HG02885 (cell line): ENCODE results near the gene PHF3.
"Not testable (repeated sequence)": the region's sequence is repeated elsewhere in the genome, so short reads cannot be mapped to it uniquely, and the experiment has no call there.

Experiments
- ATAC-seq: cut with Tn5 transposase; IDR thresholded peaks from one replicate; pipeline ENCODE4 v1.9.1; 2021; ENCODE audit warnings: mild to moderate bottlenecking; ENCODE audit not compliant: unreplicated experiment, poor library complexity

PHF3 gene

DNA sequence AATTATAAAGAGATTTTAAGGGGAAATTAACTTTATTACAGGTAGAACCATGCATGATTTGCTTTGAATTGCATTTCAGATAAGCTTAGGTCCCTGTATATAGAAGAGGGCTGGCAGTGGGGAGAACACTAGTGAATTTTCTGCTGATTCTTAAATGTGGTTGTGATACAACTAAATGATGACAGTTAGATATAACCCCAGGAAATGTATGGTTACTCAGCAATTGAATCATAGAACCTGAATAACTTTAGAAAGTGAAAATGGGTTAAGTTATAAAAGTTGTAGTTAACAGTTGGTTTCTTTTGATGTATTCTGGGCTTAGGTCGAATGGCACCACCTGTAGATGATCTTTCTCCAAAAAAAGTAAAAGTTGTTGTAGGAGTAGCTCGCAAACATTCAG, 70.1 kb downstream of the PHF3 start:
- ATAC-seq = no peak

DNA sequence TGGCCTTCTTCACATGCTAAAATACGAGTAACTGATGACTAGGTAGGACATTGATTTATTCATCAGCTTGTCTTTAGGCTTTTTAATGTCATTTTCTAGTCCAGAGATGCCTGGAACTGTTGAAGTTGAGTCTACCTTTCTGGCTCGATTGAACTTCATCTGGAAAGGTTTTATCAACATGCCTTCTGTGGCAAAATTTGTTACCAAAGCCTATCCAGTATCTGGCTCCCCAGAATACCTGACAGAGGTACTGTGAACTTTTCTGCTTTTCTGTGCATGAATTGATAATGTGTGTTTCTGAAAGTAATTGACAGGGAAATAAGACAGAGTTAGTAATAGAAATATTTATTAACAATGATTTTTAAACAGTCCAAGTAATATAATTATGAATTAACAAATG, 71.0 kb downstream of the PHF3 start:
- no peak for ATAC-seq

DNA sequence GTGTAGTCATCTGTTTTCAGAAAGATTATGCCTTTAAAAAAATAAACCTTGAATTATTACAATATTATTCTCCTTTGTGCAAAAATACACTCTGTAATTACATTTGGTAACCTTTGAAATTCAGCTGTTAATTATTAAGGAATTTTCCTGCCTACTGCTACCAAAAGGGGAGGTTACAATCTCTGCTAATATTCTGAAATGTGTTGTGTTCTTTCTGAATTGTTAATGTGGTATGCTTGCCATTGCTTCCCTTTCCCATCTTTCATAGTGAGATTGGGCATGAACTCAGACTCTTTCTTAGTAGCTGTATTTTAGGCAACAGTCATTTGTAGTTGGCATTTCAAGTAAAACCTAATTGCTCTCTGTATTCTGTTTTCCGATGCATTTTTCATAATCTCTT, 73.0 kb downstream of the PHF3 start:
- no peak for ATAC-seq

DNA sequence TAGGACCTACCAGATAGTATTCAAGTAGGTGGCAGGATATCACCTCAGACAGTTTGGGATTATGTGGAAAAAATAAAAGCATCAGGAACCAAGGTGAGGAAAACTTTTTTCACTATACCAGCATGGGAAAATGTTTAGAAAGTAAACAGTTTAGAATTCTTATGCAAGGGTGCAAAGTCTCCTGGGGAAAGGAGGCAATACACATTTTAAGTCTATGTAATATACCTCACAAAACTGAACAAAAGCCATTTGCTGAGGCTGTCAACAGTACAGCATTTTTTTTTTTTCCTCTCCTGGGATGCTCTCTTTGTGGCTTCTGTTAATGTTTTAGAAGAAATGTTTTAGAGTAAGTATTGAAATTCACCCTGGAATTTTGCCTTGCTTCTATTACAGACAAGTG, 73.5 kb downstream of the PHF3 start:
- no peak for ATAC-seq

DNA sequence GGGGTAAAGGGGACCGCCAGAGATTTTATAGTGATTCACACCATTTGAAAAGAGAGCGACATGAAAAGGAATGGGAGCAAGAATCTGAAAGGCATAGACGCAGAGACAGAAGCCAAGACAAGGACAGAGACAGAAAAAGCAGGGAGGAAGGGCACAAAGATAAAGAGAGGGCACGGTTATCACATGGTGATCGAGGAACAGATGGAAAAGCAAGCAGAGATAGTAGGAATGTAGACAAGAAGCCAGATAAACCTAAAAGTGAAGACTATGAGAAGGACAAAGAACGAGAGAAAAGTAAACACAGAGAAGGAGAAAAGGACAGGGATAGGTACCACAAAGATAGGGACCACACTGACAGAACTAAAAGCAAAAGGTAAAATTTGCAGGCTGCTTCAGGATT, 77.7 kb downstream of the PHF3 start:
- no peak for ATAC-seq

DNA sequence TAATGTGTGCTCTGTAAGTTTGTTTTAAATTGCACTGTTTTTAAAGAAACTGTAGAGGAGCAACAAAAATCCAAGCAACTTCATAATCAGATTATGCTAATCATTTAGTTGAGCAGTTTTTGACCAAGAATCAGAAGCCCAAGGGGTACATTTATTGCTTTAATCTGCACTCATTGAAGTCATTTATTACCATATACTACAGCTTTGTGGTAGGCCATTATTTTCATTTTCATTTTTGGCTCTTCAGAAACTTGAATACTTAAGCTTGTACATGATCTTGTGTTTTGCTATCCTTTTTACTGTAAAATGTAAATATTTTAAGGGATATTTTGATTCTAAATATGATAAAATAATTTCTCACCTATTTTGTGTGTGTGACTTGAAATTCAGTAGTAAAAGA, 78.5 kb downstream of the PHF3 start:
- ATAC-seq = no peak

DNA sequence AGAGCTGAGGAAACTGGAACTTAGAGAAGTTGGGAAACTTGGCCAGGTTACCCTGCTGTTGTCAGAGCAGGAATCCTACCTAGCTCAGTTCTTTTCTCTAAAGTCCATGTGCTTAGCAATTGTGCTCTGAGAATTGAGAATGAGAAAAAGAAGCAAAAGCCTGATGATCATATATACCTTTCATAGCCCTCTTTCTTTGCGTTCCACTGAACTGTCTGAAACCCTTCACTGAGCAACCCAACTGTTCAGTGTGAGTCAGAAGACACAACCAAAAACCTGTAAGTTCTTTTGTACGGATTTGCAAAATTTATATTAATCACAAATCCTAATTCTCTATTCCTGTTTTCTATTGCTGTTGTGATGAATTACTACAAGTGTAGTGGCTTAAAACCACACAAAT, 80.6 kb downstream of the PHF3 start:
- ATAC-seq = no peak

DNA sequence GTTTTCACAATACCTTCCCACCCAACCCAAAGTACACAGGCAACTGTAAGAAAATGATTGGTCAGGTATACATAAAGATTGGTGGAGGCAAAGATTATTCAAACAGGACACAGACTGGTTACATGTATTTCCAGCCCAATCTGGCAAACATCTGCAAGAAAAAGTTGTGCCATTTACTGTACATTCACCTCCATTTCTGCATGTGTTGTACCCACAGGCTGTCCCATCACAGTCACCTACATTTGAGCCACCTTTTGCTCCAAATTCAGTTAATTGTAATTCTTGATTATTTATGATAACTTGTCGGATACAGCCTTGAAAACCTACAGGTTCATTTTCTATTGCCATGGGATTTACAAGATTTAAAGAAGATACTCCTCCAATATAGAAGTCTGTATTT, 85.6 kb downstream of the PHF3 start:
- ATAC-seq = no peak

DNA sequence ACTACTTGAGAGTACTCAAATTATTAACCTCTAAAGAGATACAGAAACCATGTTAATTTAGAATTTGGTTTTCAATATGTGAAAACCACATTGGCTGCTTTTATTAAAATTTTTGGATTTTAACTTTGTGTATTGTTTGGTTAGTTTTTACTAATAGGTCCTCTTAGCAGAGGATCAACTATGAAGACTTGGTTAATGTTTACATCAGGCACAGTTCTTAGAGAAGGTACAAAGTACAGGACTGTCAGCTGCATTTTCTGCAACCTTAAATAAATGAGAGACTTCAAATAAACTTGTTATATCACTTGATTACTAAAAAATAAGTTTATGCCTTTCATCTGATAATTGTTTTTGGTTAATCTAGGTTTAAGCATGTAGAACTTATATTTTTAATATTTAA, 89.1 kb downstream of the PHF3 start:
- no peak for ATAC-seq

DNA sequence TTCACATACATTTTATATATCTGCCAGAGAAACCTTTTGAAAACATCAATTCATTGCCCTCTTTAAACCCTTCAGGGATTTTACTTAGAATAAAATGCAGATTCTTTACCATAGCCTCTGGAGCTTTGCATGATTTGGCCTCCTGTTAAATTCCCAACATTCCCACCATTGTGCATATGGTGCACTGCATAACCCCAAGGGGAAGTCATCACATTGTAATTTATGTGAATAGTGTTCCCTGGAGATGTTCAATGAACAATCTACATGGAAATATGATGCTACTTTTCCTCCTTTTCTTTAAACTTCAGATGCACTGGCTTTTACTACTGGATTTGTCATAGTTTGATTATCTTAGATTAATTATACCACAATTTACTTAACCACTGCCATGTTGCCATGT, 94.7 kb downstream of the PHF3 start:
- ATAC-seq = no peak

DNA sequence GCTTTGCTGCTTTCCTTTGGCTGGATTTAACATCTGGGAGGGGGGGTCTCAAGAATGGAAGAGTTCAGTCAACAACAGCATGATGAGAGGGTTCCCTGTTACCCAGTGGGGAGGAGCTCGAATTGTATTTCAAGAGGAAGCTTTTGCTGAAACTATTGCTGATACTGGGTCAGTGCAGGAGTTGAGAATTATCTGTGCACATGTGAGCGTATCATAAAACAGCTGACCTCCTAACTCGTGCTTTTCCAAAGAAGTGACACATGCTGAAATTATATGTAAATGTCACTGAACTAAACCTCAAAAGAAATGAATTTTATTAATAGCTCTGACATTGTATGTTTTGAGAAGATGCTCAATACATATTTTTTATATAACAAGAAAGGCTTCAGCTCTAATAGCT, 96.3 kb downstream of the PHF3 start:
- ATAC-seq = no peak

DNA sequence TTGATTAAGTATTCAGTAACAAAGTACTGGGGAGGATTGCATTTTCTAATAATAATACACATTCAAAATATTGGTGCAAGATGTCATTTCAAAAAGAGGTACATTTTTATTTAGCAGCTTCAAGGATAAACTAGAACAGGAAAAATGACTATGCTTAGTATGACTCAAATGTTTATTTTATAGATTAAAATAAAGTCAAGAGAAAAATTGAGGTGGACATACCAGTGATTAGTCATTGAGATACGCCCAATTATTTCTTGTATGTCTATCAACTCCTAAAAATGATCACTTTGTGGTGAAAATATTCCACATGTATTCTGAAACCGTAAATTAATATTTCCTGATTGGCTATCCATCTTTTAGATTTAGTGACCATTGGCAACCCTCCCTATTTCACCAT, 96.7 kb downstream of the PHF3 start:
- ATAC-seq = no peak

DNA sequence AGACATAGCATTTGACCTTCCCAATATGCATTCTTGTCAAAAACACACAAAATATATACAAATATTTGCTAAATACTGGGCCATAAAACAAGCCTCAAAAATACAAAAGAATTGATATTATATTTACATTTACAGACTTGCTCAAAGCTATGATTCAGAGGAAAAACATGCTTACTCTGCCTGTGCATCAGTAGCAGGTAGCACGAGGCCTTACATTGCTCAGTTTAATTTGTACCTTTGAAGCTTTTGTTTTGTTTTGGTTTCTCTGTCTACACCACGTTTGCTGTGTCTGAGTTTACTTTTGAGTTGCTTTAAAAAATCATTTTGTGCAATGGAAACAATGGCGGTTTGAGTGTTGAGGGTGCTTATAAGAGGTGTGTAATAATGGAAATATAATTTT, 99.3 kb downstream of the PHF3 start:
- no peak for ATAC-seq

DNA sequence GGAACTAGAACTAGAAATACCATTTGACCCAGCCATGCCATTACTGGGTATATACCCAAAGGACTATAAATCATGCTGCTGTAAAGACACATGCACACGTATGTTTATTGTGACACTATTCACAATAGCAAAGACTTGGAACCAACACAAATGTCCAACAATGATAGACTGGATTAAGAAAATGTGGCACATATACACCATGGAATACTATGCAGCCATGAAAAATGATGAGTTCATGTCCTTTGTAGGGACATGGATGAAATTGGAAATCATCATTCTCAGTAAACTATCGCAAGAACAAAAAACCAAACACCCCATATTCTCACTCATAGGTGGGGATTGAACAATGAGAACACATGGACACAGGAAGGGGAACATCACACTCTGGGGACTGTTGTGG, 102.6 kb downstream of the PHF3 start:
- not testable (repeated sequence) for ATAC-seq

DNA sequence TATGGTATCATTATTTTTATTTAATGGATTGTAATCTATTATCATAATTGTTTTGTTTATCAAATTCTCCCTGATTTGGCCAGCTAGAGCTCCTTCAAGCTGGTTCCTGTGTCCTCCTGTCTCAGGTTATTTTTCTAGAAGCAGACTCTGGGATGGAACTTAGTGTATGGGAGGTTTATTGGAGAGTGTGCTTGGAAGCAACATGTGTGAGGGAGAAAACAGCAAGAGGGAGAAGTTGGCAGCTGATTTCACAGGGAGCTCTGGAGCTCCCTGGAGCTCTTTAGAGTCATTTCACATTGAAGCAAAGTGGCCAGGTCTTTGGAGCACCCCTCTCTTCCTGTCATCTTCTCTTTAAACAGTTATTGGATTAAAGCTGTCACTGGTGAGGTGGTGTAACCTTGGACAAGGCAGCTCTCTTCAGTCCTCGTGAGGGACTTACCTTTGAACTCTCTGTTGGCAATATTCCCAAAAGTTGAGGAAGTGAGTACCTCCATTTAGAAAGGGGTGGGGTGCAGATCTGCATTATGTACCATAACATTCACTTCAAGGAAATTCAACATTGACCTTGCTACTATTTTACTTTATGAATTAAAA, 103.6 kb downstream of the PHF3 start:
- ATAC-seq = no peak

DNA sequence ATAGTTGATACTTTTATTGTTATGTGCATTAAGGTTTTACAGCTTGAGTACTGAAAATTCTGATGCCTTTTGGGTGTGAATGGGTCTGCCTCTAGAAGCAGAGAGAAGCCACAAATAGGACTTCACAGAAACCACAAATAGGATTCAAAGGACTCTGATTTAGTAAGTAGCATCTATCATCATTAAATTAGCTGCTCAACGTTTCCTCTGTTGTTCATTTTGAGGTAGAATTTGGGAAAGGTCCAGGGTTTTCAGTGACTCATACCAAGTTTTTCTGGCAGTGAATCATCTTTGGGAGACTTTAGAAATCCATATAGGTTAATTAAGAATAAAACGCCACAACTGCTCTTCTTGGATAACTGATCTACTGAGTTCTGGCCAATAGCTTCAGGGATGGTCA, 105.1 kb downstream of the PHF3 start:
- ATAC-seq = no peak

DNA sequence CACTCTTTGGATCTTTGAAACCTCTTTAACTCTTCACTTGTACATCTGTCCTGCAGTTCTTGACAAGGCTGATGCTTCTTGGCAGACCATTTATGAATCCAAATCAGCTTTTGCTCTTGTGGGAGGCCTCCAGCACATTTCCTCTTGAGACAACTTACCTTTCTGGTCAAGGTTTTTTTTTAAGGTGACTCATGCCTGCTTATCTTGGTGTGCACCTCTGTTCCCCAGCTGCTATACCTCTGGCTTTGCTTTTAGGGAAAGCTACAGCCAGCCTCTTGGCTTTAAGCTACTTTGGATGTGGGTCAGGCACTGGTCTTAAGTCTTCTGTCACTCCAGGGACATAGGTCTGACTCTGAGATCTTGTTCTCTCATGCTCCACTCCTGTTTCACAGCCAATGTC, 106.5 kb downstream of the PHF3 start:
- ATAC-seq = no peak

DNA sequence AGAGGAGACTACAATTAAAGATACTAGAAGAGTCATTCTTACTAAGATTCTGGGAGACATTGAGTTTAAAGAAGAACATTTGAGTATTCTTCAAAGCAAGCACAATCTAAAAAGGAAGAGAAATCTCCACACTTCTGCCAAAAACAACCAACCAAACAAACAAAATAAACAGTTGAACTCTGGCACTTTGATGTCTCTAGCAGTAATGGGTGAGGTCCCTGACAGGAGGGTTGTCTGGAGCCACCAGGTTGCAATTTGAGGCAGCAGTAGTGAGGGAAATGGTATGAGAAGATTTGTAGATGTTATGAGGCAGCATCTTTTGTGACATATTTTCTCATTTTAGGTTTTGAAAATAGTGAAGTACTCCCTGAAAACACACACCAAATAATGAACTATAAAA, 108.1 kb downstream of the PHF3 start:
- no peak for ATAC-seq

DNA sequence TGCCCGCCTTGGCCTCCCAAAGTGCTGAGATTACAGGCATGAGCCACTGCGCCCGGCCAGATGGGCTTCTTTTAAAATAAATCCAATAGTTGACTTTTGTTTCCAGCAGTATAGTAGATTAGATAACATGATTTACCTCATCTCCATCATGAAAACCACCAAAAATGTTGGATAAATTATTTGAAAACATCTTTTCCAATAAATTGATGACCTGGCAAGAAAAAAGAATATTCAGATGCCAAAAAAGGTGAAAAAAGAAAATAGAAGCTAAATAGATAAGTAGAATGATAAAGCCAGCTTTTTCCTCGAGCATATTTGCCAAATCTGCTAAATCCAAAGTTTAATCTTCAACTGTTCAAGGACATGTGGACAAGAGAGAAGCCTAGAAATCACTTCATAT, 109.2 kb downstream of the PHF3 start:
- no peak for ATAC-seq

DNA sequence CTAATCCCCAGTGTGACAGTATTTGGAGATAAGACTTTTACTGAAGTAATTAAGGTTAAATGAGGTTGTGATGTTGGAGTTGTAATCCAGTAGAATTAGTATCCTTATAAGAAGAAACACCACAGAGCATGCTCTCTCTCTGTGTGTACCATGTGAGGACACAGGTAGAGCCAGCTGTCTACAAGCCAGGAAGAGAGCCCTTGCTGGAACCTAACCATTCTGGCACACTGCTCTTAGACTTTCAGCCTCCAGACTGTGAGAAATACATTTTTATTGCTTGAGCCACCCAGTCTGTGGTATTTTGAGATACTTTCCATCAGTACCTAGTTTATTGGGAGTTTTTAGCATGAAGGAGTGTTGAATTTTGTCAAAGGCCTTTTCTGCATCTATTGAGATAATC, 110.2 kb downstream of the PHF3 start:
- no peak for ATAC-seq

DNA sequence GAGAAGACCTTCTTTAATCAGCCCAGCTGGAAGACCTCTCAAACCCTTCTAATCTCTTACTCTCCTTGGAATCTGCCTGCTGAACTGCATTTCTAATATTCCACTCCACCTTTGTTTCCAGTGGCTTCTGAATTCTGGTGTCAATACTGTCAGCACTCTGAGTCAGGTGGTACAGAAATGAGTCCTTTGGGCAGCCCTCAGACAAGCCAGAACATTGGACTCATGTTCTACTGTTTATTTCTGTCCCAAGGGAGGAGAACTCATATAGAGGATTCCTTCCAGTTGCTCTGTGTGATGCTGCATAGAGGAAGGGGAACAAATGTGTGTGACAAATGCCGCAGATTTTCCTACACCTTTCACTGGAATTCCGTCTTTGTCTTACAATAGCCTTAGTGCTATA, 114.8 kb downstream of the PHF3 start:
- no peak for ATAC-seq

DNA sequence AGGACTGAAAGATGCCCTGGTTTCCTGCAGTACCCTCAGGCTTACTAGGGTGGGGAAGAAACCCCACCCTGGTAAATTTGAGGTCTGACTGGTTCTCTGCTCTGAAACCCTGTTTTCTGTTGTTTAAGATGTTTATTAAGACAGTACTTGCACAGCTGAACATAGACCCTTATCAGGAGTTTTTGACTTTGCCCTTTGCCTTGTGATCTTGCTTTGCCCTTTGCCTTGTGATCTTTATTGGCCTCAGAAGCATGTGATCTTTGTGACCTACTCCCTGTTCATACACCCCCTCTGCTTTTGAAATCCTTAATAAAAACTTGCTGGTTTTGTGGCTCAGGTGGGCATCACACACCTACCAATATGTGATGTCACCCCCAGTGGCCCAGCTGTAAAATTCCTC, 121.7 kb downstream of the PHF3 start:
- ATAC-seq = not testable (repeated sequence)

DNA sequence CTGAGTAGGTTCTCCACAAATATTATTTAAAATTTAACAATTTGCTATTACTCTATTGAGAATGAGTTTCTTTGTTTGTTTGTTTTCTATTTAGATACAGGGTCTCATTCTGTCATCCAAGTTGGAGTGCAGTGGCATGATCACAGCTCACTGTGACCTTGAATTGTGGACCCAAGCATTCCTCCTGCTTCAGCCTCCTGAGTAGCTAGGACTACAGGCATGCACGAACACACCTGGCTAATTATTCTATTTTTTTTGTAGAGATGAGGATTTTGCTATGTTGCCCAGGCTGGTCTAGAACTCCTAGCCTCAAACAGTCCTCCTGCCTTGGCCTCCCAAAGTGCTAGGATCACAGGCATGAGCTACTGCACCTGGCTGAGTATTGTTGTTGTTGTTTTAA, 122.2 kb downstream of the PHF3 start:
- ATAC-seq = no peak
